GM23248 (cell line): Measurements from ENCODE around the gene ERCC6L2. TPM values are rescaled to one million over a fixed set of nuclear protein-coding genes. Genes with fewer than 3 reads are reported as not detected.

ENCODE experiments used
- DNase-seq: peaks from one replicate; pipeline ENCODE4 v3.0.0-alpha.2; 2015
- H2AFZ ChIP-seq: fragments of 200-600 bp; sonication (generic); 2 replicates; pipeline ENCODE4 v1.6.1; 2016; ENCODE audit warnings: antibody characterized with exemption
- H3F3A ChIP-seq: fragments of 200-600 bp; sonication (generic); 2 replicates; pipeline ENCODE4 v1.6.1; 2016; ENCODE audit warnings: mild to moderate bottlenecking, antibody characterized with exemption, mixed run types; ENCODE audit not compliant: insufficient read depth
- H3K27ac ChIP-seq: fragments of 200-600 bp; sonication (generic); 2 replicates; pipeline ENCODE4 v1.5.1; 2016; ENCODE audit warnings: mild to moderate bottlenecking
- H3K27me3 ChIP-seq: fragments of 200-600 bp; sonication (generic); replicated peaks from 2 replicates; pipeline ENCODE4 v1.6.1; 2016; ENCODE audit warnings: mild to moderate bottlenecking; ENCODE audit not compliant: insufficient read depth
- H3K36me3 ChIP-seq: fragments of 200-600 bp; sonication (generic); 2 replicates; pipeline ENCODE4 v1.6.1; 2016; ENCODE audit warnings: low read depth, mild to moderate bottlenecking
- H3K4me1 ChIP-seq: fragments of 200-600 bp; sonication (generic); 2 replicates; pipeline ENCODE4 v1.6.1; 2016; ENCODE audit warnings: mild to moderate bottlenecking; ENCODE audit not compliant: insufficient read depth
- H3K4me2 ChIP-seq: fragments of 200-600 bp; sonication (generic); one replicate; pipeline ENCODE4 v1.6.1; 2016; ENCODE audit warnings: mild to moderate bottlenecking; ENCODE audit not compliant: unreplicated experiment
- H3K4me3 ChIP-seq: fragments of 200-600 bp; sonication (generic); 2 replicates; pipeline ENCODE4 v1.5.1; 2016; ENCODE audit warnings: mild to moderate bottlenecking
- H3K79me2 ChIP-seq: fragments of 200-600 bp; sonication (generic); 2 replicates; pipeline ENCODE4 v1.6.1; 2016; ENCODE audit warnings: mild to moderate bottlenecking; ENCODE audit not compliant: insufficient read depth
- H3K9ac ChIP-seq: fragments of 200-600 bp; sonication (generic); 2 replicates; pipeline ENCODE4 v1.6.1; 2016; ENCODE audit warnings: mild to moderate bottlenecking
- H3K9me2 ChIP-seq: fragments of 200-600 bp; sonication (generic); 2 replicates; pipeline ENCODE4 v1.6.1; 2016; ENCODE audit warnings: mixed run types, mild to moderate bottlenecking, moderate library complexity; ENCODE audit not compliant: insufficient read depth
- H3K9me3 ChIP-seq: fragments of 200-600 bp; sonication (generic); one replicate; pipeline ENCODE4 v1.6.1; 2017; ENCODE audit warnings: low read depth
- H4K20me1 ChIP-seq: fragments of 200-600 bp; sonication (generic); 2 replicates; pipeline ENCODE4 v1.6.0; 2016; ENCODE audit not compliant: insufficient read depth
- EZH2 ChIP-seq: fragments of 200-600 bp; sonication (generic); IDR thresholded peaks from 2 replicates; pipeline ENCODE4 v1.6.1; 2018; ENCODE audit warnings: antibody characterized with exemption, mild to moderate bottlenecking; ENCODE audit not compliant: insufficient read depth, poor library complexity, severe bottlenecking
- EZH2phosphoT487 ChIP-seq: fragments of 200-600 bp; sonication (generic); IDR thresholded peaks from 2 replicates; pipeline ENCODE4 v1.6.1; 2018; ENCODE audit warnings: antibody characterized with exemption, moderate library complexity, mild to moderate bottlenecking, low read depth; ENCODE audit not compliant: insufficient read depth
- WGBS, 2 experiments: methylation state at CpG; one replicate each; pipeline ENCODE4 v1.1.6; 2015 to 2017; ENCODE audit warnings: low lambda C conversion rate in 2 of 2, low coverage in 1 of 2; ENCODE audit errors: missing lambda C conversion rate in 2 of 2; 5-methylcytosine and 5-hydroxymethylcytosine counted together
- in situ Hi-C: fragments of 300-500 bp; cut with MboI; formaldehyde crosslinking; loops from 2 replicates; pipeline ENCODE4 v1.15.0; 2020
- polyA plus RNA-seq: library from polyadenylated mRNA; unstranded; fragments of >200 nt; fragmentation: Nextera tagmentation; extraction: Ambion mirVana; gene quantifications from 2 replicates; pipeline ENCODE4 v1.2.1, GENCODE V29; 2016
- total RNA-seq: library from RNA; depleted of rRNA; stranded (reverse); fragments of >200 nt; shearing (Covaris generic); gene quantifications from 2 replicates; pipeline ENCODE4 v1.2.3, GENCODE V29; 2014

Gene ERCC6L2
- total and polyA plus RNA-seq, 2 experiments from 2014 or later: 23.4 to 45.0 TPM

GRCh38 chr9:95966306-95966705, 90.8 kb downstream of the ERCC6L2 start:
- in situ Hi-C loops: no loop called here
- no peaks in the 10 kb centered on the region for H3K79me2 ChIP-seq
- H3K9me3 ChIP-seq: no peaks in the 10 kb centered on the region
- no peak for DNase-seq
- TF ChIP-seq EZH2phosphoT487 (no peak), EZH2 (no peak)
- H2AFZ ChIP-seq: no peak overlapping the region
- H3K9me2 ChIP-seq: no peaks in the 10 kb centered on the region
- no peaks in the 10 kb centered on the region for H3F3A ChIP-seq
- no peak overlapping the region for H3K27ac ChIP-seq
- no peaks in the 10 kb centered on the region for H3K4me1 ChIP-seq
- H3K27me3 ChIP-seq: no peaks in the 10 kb centered on the region
- H3K9ac ChIP-seq: no peak overlapping the region
- H3K36me3 ChIP-seq: peaks cover 22% of the 10 kb centered on the region
- H3K4me3 ChIP-seq: no peak overlapping the region
- WGBS, 2 experiments: 29 to 30% methylated on average over 2 of the region's 2 CpGs
- H4K20me1 ChIP-seq: no peaks in the 10 kb centered on the region
- H3K4me2 ChIP-seq: no peak overlapping the region

GRCh38 chr9:95970317-95970716, 94.8 kb downstream of the ERCC6L2 start:
- H3F3A ChIP-seq: no peaks in the 10 kb centered on the region
- no peaks in the 10 kb centered on the region for H3K4me1 ChIP-seq
- H3K9ac ChIP-seq: no peak overlapping the region
- in situ Hi-C loops: no loop called here
- H4K20me1 ChIP-seq: no peaks in the 10 kb centered on the region
- H3K4me2 ChIP-seq: no peak overlapping the region
- no peaks in the 10 kb centered on the region for H3K27me3 ChIP-seq
- DNase-seq: no peak
- no peak overlapping the region for H3K4me3 ChIP-seq
- H2AFZ ChIP-seq: no peak overlapping the region
- no peak overlapping the region for H3K27ac ChIP-seq
- H3K36me3 ChIP-seq: peaks cover 40% of the 10 kb centered on the region
- TF ChIP-seq EZH2phosphoT487: no peak
- TF ChIP-seq EZH2: no peak
- no peaks in the 10 kb centered on the region for H3K9me3 ChIP-seq
- no peaks in the 10 kb centered on the region for H3K9me2 ChIP-seq
- H3K79me2 ChIP-seq: no peaks in the 10 kb centered on the region

DNA sequence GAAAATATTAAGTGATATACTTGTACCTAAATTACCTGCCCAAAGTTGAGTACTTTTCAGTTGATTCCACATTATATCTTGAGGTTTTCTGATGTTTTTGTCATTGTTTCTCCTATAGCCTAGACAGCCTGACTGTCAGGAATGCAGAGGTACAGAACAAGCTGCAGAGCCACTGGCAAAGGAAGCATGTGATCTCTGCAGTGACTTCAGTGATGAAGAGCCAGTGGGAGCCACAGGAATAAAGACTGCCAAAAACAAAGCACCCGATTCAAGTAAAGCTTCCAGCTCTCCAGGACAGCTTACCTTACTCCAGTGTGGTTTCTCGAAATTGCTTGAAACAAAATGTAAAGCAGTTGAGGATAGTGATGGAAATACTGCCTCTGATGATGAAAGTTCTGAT, 96.3 kb downstream of the ERCC6L2 start:
- Histone ChIP-seq H3K4me2 (no peak overlapping the region), H3K9ac (no peak overlapping the region), H3K4me1 (no peaks in the 10 kb centered on the region), H3K79me2 (no peaks in the 10 kb centered on the region), H4K20me1 (no peaks in the 10 kb centered on the region), H3K36me3 (peaks cover 35% of the 10 kb centered on the region), H3K9me2 (no peaks in the 10 kb centered on the region), H3K4me3 (no peak overlapping the region), H3K9me3 (no peaks in the 10 kb centered on the region), H3F3A (no peaks in the 10 kb centered on the region), H2AFZ (no peak overlapping the region), H3K27ac (no peak overlapping the region), H3K27me3 (no peaks in the 10 kb centered on the region)
- in situ Hi-C loops: no loop called here
- WGBS, 2 experiments: 75 to 81% methylated on average over 2 of the region's 2 CpGs
- no peak for DNase-seq
- TF ChIP-seq EZH2: no peak
- no peak for TF ChIP-seq EZH2phosphoT487

DNA sequence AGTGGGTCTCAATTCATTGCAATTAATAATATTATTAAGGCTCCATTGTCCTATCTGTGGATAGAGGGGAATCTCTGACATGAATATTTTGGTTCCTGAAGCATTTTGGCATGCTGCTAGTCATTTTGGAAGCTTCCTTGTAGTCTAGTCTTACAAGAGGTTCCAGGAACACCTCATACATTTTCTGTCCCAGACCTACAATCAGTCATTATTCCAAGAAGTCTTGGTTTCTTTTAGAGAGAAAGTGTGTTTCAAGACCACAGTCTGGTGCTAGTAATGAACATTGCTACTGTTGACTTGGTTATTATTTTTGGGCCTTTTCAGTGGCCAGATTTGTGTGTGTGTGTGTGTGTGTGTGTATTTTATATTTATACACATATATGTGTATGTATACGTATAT, 98.9 kb downstream of the ERCC6L2 start:
- no peak overlapping the region for H3K27ac ChIP-seq
- no peak overlapping the region for H3K4me3 ChIP-seq
- no peaks in the 10 kb centered on the region for H3K79me2 ChIP-seq
- WGBS, 2 experiments: 94 to 100% methylated on average over 1 of the region's 1 CpG
- H3K4me2 ChIP-seq: no peak overlapping the region
- no peaks in the 10 kb centered on the region for H3K4me1 ChIP-seq
- TF ChIP-seq EZH2 (no peak), EZH2phosphoT487 (no peak)
- H3K9ac ChIP-seq: no peak overlapping the region
- H3K9me3 ChIP-seq: no peaks in the 10 kb centered on the region
- no peak overlapping the region for H2AFZ ChIP-seq
- no peaks in the 10 kb centered on the region for H3K27me3 ChIP-seq
- H4K20me1 ChIP-seq: no peaks in the 10 kb centered on the region
- H3K9me2 ChIP-seq: no peaks in the 10 kb centered on the region
- DNase-seq: no peak
- H3F3A ChIP-seq: peaks cover 5% of the 10 kb centered on the region
- H3K36me3 ChIP-seq: peaks cover 34% of the 10 kb centered on the region
- in situ Hi-C loops: no loop called here

GRCh38 chr9:95977371-95977770, 101.9 kb downstream of the ERCC6L2 start:
- Histone ChIP-seq H4K20me1 (no peaks in the 10 kb centered on the region), H3K9ac (no peak overlapping the region), H2AFZ (no peak overlapping the region), H3K4me2 (no peak overlapping the region), H3K27ac (no peak overlapping the region), H3K79me2 (no peaks in the 10 kb centered on the region), H3K4me1 (peaks cover 12% of the 10 kb centered on the region; the same call in 1 of the 2 replicates), H3K9me3 (no peaks in the 10 kb centered on the region), H3K27me3 (no peaks in the 10 kb centered on the region), H3K36me3 (peaks cover 25% of the 10 kb centered on the region), H3K4me3 (no peak overlapping the region), H3F3A (peaks cover 23% of the 10 kb centered on the region), H3K9me2 (no peaks in the 10 kb centered on the region)
- in situ Hi-C loops: no loop called here
- 93 to 96% methylated on average over 1 of the region's 1 CpG for WGBS, 2 experiments
- TF ChIP-seq EZH2phosphoT487 (no peak), EZH2 (no peak)
- DNase-seq: no peak
